Dedifferentiated amniotic fluid mesenchymal stem cell (primary cell): ENCODE measurements around the gene GALNT2.

ENCODE experiments used
- DNase-seq: peaks from one replicate; pipeline ENCODE4 v3.0.0-alpha.2; 2016; ENCODE audit errors: extremely low spot score

Gene GALNT2

GRCh38 chr1:230208619-230209261 lies 141.7 kb downstream of the GALNT2 start:
- no peak for DNase-seq

- no peak for DNase-seq
Measured at GRCh38 chr1:230210326-230210980, 143.4 kb downstream of the GALNT2 start.

- DNase-seq, result no peak
Measured at GRCh38 chr1:230210981-230211336, 143.9 kb downstream of the GALNT2 start.

DNA sequence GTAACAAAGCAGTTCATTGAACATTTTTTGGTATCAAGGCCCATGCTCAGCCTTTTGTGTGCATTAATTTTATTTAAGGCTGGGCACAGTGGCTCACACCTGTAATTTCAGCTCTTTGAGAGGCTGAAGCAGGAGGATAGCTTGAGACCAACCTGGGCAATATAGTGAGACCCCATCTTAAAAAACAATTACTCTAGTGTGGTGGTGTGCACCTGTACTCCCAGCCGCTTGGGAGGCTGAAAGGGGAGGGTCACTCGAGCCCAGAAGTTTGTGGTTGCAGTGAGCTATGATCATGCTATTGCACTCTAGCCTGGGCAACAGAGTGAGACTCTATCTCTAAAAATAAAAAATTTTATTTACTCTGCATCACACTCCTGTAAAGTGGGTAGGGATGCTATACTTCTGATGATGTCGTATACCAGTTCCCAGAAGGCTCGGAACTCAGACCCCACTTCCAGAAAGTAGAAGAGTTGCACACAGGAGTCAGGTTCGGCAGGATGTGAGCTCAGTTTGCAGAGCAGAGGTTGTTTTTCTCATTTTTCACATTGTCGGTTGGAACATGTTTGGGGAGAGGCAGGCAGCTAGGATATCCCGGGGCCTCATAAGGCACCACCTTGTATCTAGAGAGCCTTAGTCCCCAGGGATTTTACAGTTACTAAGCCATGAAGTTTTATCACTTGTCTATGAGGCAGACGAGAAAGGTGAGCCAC lies 144.6 kb downstream of the GALNT2 start:
- no peak for DNase-seq

- DNase-seq, result no peak
Measured at GRCh38 chr1:230212405-230212936, 145.4 kb downstream of the GALNT2 start.

DNA sequence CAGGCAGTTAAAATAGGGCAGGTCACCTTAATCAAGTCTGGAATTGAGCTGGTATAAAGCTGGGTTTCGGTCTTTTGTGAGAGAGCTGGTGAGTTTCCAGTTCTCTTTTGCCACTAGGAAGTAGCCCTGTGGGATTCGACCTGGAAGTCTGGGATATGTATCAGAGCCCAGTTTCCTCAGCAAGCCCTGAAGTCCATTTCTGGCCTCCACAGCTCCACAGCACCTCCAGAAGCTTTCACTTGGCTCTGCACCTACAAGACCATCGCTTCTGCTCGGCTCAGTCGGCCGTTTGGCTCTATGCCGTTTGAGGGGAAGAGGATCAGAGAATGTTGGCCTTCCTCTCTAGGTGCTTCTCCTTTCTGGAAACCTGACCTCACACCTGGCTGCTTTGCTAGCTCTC lies 148.0 kb downstream of the GALNT2 start:
- DNase-seq, result no peak

DNA sequence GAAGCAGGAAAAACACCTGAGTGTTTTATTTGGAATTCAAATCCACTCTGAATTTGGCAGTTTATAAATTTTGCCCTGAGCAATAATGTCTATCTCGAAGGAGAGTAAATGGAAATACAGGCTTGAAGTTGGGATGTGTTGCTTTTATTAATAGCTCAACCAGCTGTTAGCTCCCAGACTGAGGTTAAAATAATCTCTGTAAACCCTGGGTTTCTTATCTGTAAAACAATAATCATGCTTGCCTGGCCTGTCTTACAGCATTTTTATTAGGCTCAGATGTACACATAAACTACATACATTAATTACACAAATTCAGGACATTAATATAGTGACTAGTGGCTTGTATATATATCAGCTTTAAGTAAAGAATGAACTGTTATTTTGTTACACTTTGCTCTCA lies 148.5 kb downstream of the GALNT2 start:
- no peak for DNase-seq

DNA sequence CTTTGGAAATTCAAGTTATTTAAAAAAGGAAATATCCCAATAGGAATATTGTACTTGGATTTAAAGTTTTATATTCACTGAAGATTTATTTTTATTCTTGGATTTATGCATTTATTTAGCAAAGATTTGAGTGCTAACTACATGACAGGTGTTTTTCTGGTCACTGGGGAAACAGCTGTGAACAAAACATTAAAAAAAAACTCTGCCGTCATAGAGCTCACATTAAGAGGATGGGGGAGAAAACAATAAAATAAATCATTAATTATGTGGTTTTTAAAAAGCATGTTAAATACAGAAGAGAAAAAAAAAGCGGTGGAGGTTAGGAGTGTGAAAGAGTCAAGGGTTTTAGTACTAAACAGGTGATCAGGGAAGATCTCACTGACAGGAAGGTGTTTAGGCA lies 149.9 kb downstream of the GALNT2 start:
- DNase-seq, result no peak

DNA sequence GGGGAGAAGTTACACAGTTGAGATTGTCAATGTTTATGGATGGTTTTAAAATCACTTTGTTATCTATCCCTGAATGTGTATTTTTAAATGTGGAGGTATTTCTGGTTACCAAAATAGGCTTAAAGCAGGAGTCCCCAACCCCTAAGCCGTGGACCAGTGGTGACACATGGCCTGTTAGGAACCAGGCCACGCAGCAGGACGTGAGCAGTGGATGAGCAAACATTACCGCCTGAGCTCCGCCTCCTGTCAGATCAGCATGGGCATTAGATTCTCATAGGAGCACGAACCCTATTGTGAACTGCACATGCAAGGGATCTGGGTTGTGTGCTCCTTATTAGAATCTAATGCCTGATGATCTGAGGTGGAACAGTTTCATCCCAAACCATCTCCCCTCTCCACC lies 151.6 kb downstream of the GALNT2 start:
- DNase-seq, result no peak

- no peak for DNase-seq
Measured at GRCh38 chr1:230219174-230220067, 152.4 kb downstream of the GALNT2 start.

- DNase-seq, result no peak
Measured at GRCh38 chr1:230220478-230220877, 153.4 kb downstream of the GALNT2 start.

DNA sequence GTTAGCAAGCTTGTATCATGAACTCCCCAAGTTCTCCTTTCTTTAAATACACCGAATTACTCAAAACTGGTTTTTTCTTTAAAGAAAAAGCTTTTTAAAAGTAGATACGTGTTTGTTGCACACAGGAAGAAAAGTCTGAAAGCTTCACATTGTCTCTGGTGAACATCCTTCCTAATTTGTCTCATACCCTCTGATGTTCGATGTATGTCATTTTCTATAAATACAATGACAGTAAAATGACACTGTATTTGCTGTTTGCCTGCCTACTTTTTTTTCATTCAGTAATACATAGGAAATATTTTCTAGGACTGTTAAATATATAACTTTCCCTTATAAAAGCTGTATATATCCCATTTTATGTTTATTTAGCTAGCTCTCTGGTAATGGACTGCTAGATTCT lies 153.9 kb downstream of the GALNT2 start:
- DNase-seq, result no peak

DNA sequence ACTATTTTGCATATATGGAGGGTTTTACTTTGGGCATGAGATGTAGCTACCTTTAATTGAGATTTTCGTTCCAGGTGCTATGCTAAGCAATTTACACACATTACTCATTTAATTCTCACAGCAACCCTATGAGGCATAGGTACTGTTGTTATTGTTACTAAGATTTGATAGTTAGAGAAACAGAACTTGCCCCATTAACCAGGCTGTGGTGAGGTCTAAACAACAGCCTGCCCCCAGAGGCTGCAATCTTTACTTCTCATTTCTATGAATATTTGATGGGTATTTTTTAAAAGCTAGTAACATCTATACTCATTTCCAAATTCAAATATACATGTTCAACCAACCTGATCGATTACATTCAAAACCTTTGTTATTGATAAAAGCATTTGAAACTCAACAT lies 155.6 kb downstream of the GALNT2 start:
- no peak for DNase-seq

- DNase-seq, result no peak
Measured at GRCh38 chr1:230224101-230224960, 157.3 kb downstream of the GALNT2 start.

GRCh38 chr1:230226007-230226800 lies 159.2 kb downstream of the GALNT2 start:
- no peak for DNase-seq

DNA sequence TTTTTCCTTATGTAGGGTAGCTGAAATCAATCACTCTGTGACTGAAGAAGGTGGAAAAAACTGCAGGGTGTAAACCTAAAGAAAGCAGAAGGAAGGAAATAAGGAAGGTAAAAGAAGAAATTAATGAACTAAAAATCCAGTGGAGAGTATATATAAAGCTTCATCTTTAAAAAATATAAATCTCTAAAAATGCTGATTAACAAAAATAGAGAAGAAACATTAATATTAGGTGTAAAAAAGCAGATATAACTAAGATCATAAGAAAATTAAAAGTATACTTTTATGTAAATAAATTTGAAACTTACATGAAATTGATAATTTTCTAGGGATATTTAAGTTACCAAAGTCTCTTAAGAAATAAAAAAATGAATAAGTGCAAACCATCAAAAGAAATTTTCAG lies 159.8 kb downstream of the GALNT2 start:
- DNase-seq, result no peak

- DNase-seq, result no peak
Measured at GRCh38 chr1:230228236-230228897, 161.3 kb downstream of the GALNT2 start.

DNA sequence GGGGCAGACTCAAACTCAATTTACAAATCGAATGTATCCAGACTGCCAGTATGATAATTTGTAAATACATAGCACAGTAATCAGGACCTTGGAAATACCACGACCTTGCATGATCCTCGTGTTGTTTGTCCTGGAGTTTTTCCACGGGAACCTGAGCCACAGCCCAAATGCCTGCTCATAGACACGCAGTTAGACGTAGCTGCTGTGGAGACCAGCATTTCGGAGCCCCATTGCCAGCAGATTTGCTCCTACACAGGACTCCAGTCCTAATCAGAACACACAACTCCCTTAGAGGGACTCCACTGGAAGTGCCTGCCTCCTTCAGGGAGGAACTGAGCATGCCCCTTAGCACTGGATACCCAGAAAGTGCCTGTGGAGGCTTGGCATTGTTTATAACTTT lies 163.2 kb downstream of the GALNT2 start:
- no peak for DNase-seq

DNA sequence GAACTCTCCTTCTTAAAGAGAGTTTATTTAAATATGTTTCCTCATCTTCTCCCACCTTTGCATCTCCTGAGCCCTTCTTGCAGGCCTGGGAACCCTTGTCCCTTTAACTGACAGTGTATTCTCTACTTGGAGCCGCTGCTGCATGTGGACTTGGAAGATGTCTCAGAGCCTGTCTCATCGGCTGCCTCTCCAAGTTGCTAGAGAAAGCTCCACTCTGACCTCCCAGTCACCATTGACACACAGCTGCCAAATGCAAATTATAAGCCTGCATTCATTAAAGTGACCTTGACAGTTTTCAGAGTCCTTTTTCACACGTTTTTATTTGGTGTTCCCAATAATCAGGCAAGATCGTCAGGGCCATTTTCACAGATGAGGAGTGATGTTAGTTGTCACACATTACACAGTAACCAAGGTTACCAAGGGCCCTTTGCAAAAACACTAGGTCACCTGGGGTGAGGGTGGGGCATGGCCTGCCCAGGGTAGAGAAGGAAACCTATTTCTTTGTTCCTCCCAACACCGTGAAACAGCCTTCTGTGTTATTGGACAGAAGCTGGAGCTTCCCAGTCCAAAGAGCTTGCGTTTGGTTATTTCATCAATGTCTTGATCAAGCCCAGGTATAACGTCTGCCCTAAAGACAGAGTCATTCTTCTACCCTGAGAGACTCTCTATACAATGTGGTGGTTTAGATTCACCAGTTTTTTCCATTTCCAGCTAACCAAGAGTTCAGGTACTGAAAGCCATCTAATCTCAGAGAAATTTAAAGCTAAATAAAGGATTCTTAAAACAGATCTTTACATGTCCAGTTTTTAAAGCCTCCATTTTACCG lies 164.1 kb downstream of the GALNT2 start:
- DNase-seq, result no peak
